Heart right ventricle (tissue), 16 donors: ENCODE results near the gene PLCB1. TPM values are rescaled to one million over a fixed set of nuclear protein-coding genes. Genes with fewer than 3 reads are reported as not detected.

Experiments
- ATAC-seq, 8 donors: fragments of 200-7000 bp; cut with Tn5 transposase; one replicate each; pipeline ENCODE4 v1.9.1; 2020; ENCODE audit warnings: mild to moderate bottlenecking in 8 of 8, moderate library complexity in 8 of 8, moderate number of reproducible peaks in 1 of 8
- DNase-seq, 2 donors: peaks; one replicate each; pipeline ENCODE4 v3.0.0-alpha.2; 2020
- H3K27ac ChIP-seq, 10 donors: fragments of 200-600 bp; sonication (generic) in 2 of 10; one replicate each; pipeline versions ENCODE4 v1.5.0 to v1.8.0; 2020 to 2022; ENCODE audit warnings: mild to moderate bottlenecking in 3 of 10
- H3K27me3 ChIP-seq, 7 donors: fragments of 200-600 bp; one replicate each; pipeline ENCODE4 v1.8.0; 2021 to 2022; ENCODE audit warnings: mild to moderate bottlenecking in 2 of 7
- H3K36me3 ChIP-seq, 9 donors: fragments of 200-600 bp; sonication (generic) in 1 of 9; one replicate each; pipeline versions ENCODE4 v1.5.0 to v1.8.0; 2020 to 2022; ENCODE audit warnings: mild to moderate bottlenecking in 2 of 9
- H3K4me1 ChIP-seq, 9 donors: fragments of 200-600 bp; sonication (generic) in 1 of 9; one replicate each; pipeline versions ENCODE4 v1.5.0 to v1.8.0; 2020 to 2022; ENCODE audit warnings: mild to moderate bottlenecking in 4 of 9
- H3K4me3 ChIP-seq, 10 donors: fragments of 200-600 bp; sonication (generic) in 2 of 10; one replicate each; pipeline versions ENCODE4 v1.5.0 to v1.8.0; 2020 to 2022; ENCODE audit warnings: mild to moderate bottlenecking in 7 of 10, moderate library complexity in 2 of 10
- H3K9me3 ChIP-seq, 11 donors: fragments of 200-600 bp in 10 of 11; sonication (generic) in 2 of 11; one replicate each; pipeline versions ENCODE4 v1.5.0 to v1.8.0; 2013 to 2022; ENCODE audit warnings: mild to moderate bottlenecking in 2 of 11, control low read depth in 1 of 11, moderate library complexity in 1 of 11
- CTCF ChIP-seq, 9 donors: fragments of 200-600 bp; sonication (generic) in 2 of 9; IDR thresholded peaks; one replicate each; pipeline versions ENCODE4 v1.5.0 to v1.8.0; 2021 to 2022; ENCODE audit warnings: antibody characterized with exemption in 9 of 9, mild to moderate bottlenecking in 5 of 9, moderate library complexity in 1 of 9
- WGBS, 2 donors: extraction: QIAGEN DNeasy Blood & Tissue Kit; methylation state at CpG; one replicate each; pipeline ENCODE4 v1.1.7; 2013; ENCODE audit warnings: inconsistent platforms in 1 of 2; 5-methylcytosine and 5-hydroxymethylcytosine counted together
- intact Hi-C, 10 donors: fragments of 100-400 bp; cut with DNase I; formaldehyde crosslinking; loops; one replicate each; pipeline versions ENCODE4 v1.11.1 to v1.14.2; 2022
- polyA plus RNA-seq, 2 donors: library from polyadenylated mRNA; stranded (reverse); fragments of 200-250 nt; gene quantifications; one replicate each; pipeline ENCODE4 v1.2.3, GENCODE V29; 2013
- total RNA-seq, 10 donors: library from RNA; stranded (reverse); fragmentation: NEBNext Ultra II Directional in 3 of 10; extraction: Animal tissue kit (Norgen Biotek cat#: 25700) in 3 of 10; gene quantifications; one replicate each; pipeline versions ENCODE4 v1.2.1 to v1.2.4, GENCODE V29; 2021 to 2023
- donor health status: Arrhythmogenic right ventricular cardiomyopathy.
- donor health status: ischemic (EF 13 %, LVEDD 7.1; RV severe dilation, severe dysfunction).
- donor health status: healthy with polysubstance abuse.
- donor health status: DM: no; HTN: yes; CAD: no.
- donor health status: DM: no; HTN: no; CAD: no.
- donor health status: ischemic (EF 25% LVEDD 6.9; RV normal size, moderate dysfunction).
- donor health status: ischemic (EF 25% LVEDD 5.7; RV mildly dilated, moderate dysfunction).
- donor health status: healthy.
- donor health status: DM: yes; HTN: yes; CAD: no.
- donor health status: Ischemic cardiomyopathy.
- donor health status: ischemic (EF 35%, LVEDD 5.7; RV mildly dilated, moderate dysfunction).
- donor health status: nonischemic (EF 11% LVEDD 7.7; RV severe dilation, severe dysfunction).
- donor health status: DM: yes; HTN: yes; CAD: no.
- donor health status: PGD.
- donor health status: ischemic (EF 29% LVEDD 5.4; RV normal size, mild dysfunction).
- donor health status: nonischemic (EF 23%, LVEDD 6.1; RV moderate dilation, normal function).

Gene PLCB1
- total and polyA plus RNA-seq, 12 donors = 2.2 to 12.7 (median 7.1) TPM

DNA sequence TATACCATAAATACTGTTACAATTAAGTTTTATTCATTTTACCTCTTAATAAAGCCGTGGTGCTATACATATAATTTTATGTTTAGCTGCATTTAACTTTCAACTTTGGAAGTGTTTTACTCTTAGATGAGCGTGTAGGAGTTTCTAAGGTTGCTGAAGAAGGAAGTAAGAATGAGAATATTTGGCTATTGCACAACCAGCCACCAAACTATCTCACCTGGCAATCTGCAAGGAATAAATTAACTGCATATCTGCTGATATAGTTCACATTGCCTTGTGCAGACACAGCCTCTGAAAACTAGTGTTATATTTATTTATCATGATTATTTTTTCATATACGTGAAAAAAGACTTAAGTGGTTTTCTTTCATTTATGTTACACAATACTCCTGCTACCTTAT lies 230.4 kb downstream of the PLCB1 start:
- WGBS, 2 donors = 85 to 89% methylated on average over 3 of the region's 3 CpGs
- H3K9me3 ChIP-seq = no peaks in the 10 kb centered on the region
- intact Hi-C loops = loop anchor here in 1 of 10 donors (10.0 kb wide), 1 partner anchor 62 kb away; no protein-coding TSS in a partner anchor
- no peak overlapping the region for H3K4me3 ChIP-seq
- DNase-seq = no peak
- ATAC-seq = no peak
- H3K36me3 ChIP-seq = no peaks in the 10 kb centered on the region
- H3K4me1 ChIP-seq = peaks cover 0 to 17% (median 7%) of the 10 kb centered on the region in 9 donors
- no peaks in the 10 kb centered on the region for H3K27me3 ChIP-seq
- no peak for TF ChIP-seq CTCF (IDR thresholded peaks at IDR 0.05)
- no peak overlapping the region for H3K27ac ChIP-seq

- 86 to 90% methylated on average over 8 of the region's 8 CpGs for WGBS, 2 donors
- H3K27ac ChIP-seq = no peak overlapping the region
- no peaks in the 10 kb centered on the region for H3K36me3 ChIP-seq
- no peaks in the 10 kb centered on the region for H3K27me3 ChIP-seq
- H3K4me1 ChIP-seq = peaks cover 0 to 17% (median 7%) of the 10 kb centered on the region in 9 donors
- no peak for TF ChIP-seq CTCF (IDR thresholded peaks at IDR 0.05)
- no peaks in the 10 kb centered on the region for H3K9me3 ChIP-seq
- intact Hi-C loops = loop anchor here in 1 of 10 donors (10.0 kb wide), 1 partner anchor 61 kb away; no protein-coding TSS in a partner anchor
- ATAC-seq (no peak), DNase-seq (no peak)
- H3K4me3 ChIP-seq = no peak overlapping the region
Observed at GRCh38 chr20:8363970-8364733, 232.1 kb downstream of the PLCB1 start.

- Histone ChIP-seq H3K27ac (no peak overlapping the region), H3K4me1 (peaks cover 0 to 17% (median 7%) of the 10 kb centered on the region in 9 donors), H3K9me3 (no peaks in the 10 kb centered on the region), H3K4me3 (no peak overlapping the region), H3K27me3 (no peaks in the 10 kb centered on the region), H3K36me3 (no peaks in the 10 kb centered on the region)
- ATAC-seq = no peak
- DNase-seq = no peak
- WGBS, 2 donors = 73 to 74% methylated on average over 1 of the region's 1 CpG
- no peak for TF ChIP-seq CTCF (IDR thresholded peaks at IDR 0.05)
- intact Hi-C loops = loop anchor here in 1 of 10 donors (10.0 kb wide), 1 partner anchor 60 kb away; no protein-coding TSS in a partner anchor
Observed at GRCh38 chr20:8364734-8365078, 232.6 kb downstream of the PLCB1 start.

- Histone ChIP-seq H3K4me1 (peaks cover 0 to 11% (median 5%) of the 10 kb centered on the region in 9 donors), H3K27me3 (no peaks in the 10 kb centered on the region), H3K9me3 (no peaks in the 10 kb centered on the region), H3K4me3 (no peak overlapping the region), H3K36me3 (no peaks in the 10 kb centered on the region), H3K27ac (no peak overlapping the region)
- intact Hi-C loops = loop anchor here in 1 of 10 donors (10.0 kb wide), 1 partner anchor 59 kb away; no protein-coding TSS in a partner anchor
- no peak for DNase-seq
- ATAC-seq = no peak
- TF ChIP-seq CTCF (IDR thresholded peaks at IDR 0.05) = no peak
Observed at GRCh38 chr20:8365634-8366033, 233.6 kb downstream of the PLCB1 start.
